GM12891 (cell line): Measurements from ENCODE around the gene LY9.

Experiments used
- PAX5 ChIP-seq: IDR thresholded peaks from 2 replicates; pipeline ENCODE4 v1.6.1; 2011; ENCODE audit warnings: low read length, moderate library complexity, mild to moderate bottlenecking; ENCODE audit not compliant: insufficient read depth, severe bottlenecking
- POLR2A ChIP-seq: IDR thresholded peaks from 2 replicates; pipeline ENCODE4 v1.6.1; 2011; ENCODE audit warnings: low read depth, low read length, control low read depth
- POLR2AphosphoS5 ChIP-seq: IDR thresholded peaks from 2 replicates; pipeline ENCODE4 v1.6.1; 2011; ENCODE audit warnings: low read depth, low read length, control low read depth
- SPI1 ChIP-seq: IDR thresholded peaks from 2 replicates; pipeline ENCODE4 v1.6.1; 2011; ENCODE audit warnings: low read depth, low read length, control low read depth
- TAF1 ChIP-seq: IDR thresholded peaks from 2 replicates; pipeline ENCODE4 v1.6.1; 2011; ENCODE audit warnings: low read depth, low read length, control low read depth

- TF ChIP-seq POLR2AphosphoS5, result no peak
- TF ChIP-seq POLR2A, result no peak
- TF ChIP-seq SPI1, result no peak
- TF ChIP-seq TAF1, result no peak
- no peak for TF ChIP-seq PAX5
Observed at GRCh38 chr1:160814316-160814715, 18.3 kb downstream of the LY9 start.
